Measurements from ENCODE around the gene FBRS. TPM values are rescaled to one million over a fixed set of nuclear protein-coding genes. Genes with fewer than 3 reads are reported as not detected.

FBRS gene
- total and polyA plus RNA-seq, 2 of the 13 experiments (the other 11 are each of a cell fraction or from before 2014, with no cell fraction given) = 13.7 to 16.2 TPM

DNA sequence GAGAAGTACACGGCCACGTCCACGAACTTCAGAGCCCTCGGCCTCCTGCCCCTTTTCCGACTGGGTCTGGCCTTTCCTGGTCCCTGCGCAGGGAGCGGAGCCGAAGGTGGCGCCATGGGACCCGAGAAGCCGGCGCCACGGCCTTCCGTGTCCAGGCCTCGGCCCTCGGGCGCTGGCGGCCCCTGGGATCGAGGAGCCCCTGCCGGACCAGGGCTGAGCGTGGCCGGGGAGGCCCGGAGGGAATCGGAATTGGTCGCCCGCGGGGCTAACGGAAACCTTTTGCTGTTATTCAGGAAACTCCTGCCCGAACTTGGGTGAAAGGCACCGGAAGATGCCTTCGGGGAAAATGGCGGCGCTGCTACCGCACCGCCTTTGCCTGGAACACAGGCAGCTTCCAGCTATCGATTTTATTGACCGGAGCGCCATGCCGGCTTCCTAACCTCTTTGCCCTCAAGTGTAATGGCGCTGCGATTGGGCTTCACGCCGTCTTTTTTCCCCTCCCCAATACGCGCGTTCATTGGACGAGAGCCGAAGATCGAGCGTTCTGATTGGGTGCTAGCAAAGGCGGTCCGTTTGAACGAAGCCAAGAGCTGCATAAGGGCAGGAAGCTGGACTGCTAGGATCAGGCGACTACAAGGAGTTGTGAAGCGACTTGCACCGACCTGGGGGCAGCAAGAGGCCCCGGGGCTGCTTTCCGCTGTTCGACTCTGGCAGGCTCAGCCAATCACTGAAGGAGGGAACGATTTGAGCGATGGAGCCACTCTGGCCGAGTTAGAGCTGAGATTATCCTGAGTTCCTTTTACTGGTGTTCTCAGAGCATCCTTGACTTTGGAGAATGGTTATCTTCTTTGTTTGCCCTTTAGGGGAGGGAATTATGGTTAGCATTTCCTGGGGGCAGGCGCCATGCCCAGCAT lies 48.0 kb upstream of the FBRS start, which contains the start of gene ZNF689 (continued):
- TF ChIP-seq SP1 (IDR thresholded peaks at IDR 0.05) = no peak
- TF ChIP-seq SP1 (CRISPR knock-in tag; IDR thresholded peaks at IDR 0.05) = peak; percentile 81
- TF ChIP-seq ZNF749 (CRISPR knock-in tag; IDR thresholded peaks at IDR 0.05; ENCODE audit: borderline replicate concordance) = peak; percentile 24; the same call in 1 of the 2 replicates
- TF ChIP-seq, protein P1, sequence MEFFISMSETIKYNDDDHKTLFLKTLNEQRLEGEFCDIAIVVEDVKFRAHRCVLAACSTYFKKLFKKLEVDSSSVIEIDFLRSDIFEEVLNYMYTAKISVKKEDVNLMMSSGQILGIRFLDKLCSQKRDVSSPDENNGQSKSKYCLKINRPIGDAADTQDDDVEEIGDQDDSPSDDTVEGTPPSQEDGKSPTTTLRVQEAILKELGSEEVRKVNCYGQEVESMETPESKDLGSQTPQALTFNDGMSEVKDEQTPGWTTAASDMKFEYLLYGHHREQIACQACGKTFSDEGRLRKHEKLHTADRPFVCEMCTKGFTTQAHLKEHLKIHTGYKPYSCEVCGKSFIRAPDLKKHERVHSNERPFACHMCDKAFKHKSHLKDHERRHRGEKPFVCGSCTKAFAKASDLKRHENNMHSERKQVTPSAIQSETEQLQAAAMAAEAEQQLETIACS (CRISPR knock-in tag; IDR thresholded peaks at IDR 0.05) = peak; percentile 51; the same call in 1 of the 2 replicates
- TF ChIP-seq MED13 (CRISPR knock-in tag; IDR thresholded peaks at IDR 0.05) = peak; percentile 1; the same call in 1 of the 2 replicates
- TF ChIP-seq ZNF672 (CRISPR knock-in tag; IDR thresholded peaks at IDR 0.05) = peak; percentile 68; the same call in 1 of the 2 replicates
- TF ChIP-seq MTF2 (CRISPR knock-in tag; IDR thresholded peaks at IDR 0.05; ENCODE audit: borderline replicate concordance) = 0 out of 2 replicates have a peak, but pooled peaks have one; percentile 36
- TF ChIP-seq RARA (CRISPR knock-in tag; IDR thresholded peaks at IDR 0.05) = peak; percentile 68
- no peak for TF ChIP-seq BHLHE40 (IDR thresholded peaks at IDR 0.05; ENCODE audit: low read length)
- TF ChIP-seq ZSCAN25 (CRISPR knock-in tag; IDR thresholded peaks at IDR 0.05) = peak; percentile 78
- no peak; the same call in 1 of the 2 replicates for TF ChIP-seq MAFG (CRISPR knock-in tag; IDR thresholded peaks at IDR 0.05)
- TF ChIP-seq MATR3 (CRISPR knock-in tag; IDR thresholded peaks at IDR 0.05) = no peak
- TF ChIP-seq, protein P2, sequence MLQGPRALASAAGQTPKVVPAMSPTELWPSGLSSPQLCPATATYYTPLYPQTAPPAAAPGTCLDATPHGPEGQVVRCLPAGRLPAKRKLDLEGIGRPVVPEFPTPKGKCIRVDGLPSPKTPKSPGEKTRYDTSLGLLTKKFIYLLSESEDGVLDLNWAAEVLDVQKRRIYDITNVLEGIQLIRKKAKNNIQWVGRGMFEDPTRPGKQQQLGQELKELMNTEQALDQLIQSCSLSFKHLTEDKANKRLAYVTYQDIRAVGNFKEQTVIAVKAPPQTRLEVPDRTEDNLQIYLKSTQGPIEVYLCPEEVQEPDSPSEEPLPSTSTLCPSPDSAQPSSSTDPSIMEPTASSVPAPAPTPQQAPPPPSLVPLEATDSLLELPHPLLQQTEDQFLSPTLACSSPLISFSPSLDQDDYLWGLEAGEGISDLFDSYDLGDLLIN (CRISPR knock-in tag; IDR thresholded peaks at IDR 0.05; ENCODE audit: borderline replicate concordance) = peak; percentile 69; the same call in 1 of the 2 replicates
- no peak; the same call in 1 of the 2 replicates for TF ChIP-seq RAD21 (CRISPR knock-in tag; IDR thresholded peaks at IDR 0.05)
- no peak for TF ChIP-seq PAF1 (CRISPR knock-in tag; IDR thresholded peaks at IDR 0.05)
- TF ChIP-seq, protein P3, sequence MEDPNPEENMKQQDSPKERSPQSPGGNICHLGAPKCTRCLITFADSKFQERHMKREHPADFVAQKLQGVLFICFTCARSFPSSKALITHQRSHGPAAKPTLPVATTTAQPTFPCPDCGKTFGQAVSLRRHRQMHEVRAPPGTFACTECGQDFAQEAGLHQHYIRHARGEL (CRISPR knock-in tag; IDR thresholded peaks at IDR 0.05) = peak; percentile 97
- peak; percentile 83 for TF ChIP-seq ETV6 (CRISPR knock-in tag; conservative IDR thresholded peaks at IDR 0.05)
- TF ChIP-seq, protein P4, sequence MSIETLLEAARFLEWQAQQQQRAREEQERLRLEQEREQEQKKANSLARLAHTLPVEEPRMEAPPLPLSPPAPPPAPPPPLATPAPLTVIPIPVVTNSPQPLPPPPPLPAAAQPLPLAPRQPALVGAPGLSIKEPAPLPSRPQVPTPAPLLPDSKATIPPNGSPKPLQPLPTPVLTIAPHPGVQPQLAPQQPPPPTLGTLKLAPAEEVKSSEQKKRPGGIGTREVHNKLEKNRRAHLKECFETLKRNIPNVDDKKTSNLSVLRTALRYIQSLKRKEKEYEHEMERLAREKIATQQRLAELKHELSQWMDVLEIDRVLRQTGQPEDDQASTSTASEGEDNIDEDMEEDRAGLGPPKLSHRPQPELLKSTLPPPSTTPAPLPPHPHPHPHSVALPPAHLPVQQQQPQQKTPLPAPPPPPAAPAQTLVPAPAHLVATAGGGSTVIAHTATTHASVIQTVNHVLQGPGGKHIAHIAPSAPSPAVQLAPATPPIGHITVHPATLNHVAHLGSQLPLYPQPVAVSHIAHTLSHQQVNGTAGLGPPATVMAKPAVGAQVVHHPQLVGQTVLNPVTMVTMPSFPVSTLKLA (IDR thresholded peaks at IDR 0.05) = peak; percentile 44; the same call in 1 of the 2 replicates
- TF ChIP-seq, protein P5, sequence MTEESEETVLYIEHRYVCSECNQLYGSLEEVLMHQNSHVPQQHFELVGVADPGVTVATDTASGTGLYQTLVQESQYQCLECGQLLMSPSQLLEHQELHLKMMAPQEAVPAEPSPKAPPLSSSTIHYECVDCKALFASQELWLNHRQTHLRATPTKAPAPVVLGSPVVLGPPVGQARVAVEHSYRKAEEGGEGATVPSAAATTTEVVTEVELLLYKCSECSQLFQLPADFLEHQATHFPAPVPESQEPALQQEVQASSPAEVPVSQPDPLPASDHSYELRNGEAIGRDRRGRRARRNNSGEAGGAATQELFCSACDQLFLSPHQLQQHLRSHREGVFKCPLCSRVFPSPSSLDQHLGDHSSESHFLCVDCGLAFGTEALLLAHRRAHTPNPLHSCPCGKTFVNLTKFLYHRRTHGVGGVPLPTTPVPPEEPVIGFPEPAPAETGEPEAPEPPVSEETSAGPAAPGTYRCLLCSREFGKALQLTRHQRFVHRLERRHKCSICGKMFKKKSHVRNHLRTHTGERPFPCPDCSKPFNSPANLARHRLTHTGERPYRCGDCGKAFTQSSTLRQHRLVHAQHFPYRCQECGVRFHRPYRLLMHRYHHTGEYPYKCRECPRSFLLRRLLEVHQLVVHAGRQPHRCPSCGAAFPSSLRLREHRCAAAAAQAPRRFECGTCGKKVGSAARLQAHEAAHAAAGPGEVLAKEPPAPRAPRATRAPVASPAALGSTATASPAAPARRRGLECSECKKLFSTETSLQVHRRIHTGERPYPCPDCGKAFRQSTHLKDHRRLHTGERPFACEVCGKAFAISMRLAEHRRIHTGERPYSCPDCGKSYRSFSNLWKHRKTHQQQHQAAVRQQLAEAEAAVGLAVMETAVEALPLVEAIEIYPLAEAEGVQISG (CRISPR knock-in tag; IDR thresholded peaks at IDR 0.05) = peak; percentile 96
- TF ChIP-seq, protein P6, sequence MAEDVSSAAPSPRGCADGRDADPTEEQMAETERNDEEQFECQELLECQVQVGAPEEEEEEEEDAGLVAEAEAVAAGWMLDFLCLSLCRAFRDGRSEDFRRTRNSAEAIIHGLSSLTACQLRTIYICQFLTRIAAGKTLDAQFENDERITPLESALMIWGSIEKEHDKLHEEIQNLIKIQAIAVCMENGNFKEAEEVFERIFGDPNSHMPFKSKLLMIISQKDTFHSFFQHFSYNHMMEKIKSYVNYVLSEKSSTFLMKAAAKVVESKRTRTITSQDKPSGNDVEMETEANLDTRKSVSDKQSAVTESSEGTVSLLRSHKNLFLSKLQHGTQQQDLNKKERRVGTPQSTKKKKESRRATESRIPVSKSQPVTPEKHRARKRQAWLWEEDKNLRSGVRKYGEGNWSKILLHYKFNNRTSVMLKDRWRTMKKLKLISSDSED (CRISPR knock-in tag; IDR thresholded peaks at IDR 0.05) = no peak
